Activated T-cell treated with anti-CD3 and anti-CD28 coated beads for 48 hours (primary cell): Measurements from ENCODE around the gene RUVBL2.

ENCODE experiments used
- DNase-seq: peaks from one replicate; pipeline ENCODE4 v3.0.0-alpha.2; 2020; ENCODE audit warnings: low read depth

Gene RUVBL2

DNA sequence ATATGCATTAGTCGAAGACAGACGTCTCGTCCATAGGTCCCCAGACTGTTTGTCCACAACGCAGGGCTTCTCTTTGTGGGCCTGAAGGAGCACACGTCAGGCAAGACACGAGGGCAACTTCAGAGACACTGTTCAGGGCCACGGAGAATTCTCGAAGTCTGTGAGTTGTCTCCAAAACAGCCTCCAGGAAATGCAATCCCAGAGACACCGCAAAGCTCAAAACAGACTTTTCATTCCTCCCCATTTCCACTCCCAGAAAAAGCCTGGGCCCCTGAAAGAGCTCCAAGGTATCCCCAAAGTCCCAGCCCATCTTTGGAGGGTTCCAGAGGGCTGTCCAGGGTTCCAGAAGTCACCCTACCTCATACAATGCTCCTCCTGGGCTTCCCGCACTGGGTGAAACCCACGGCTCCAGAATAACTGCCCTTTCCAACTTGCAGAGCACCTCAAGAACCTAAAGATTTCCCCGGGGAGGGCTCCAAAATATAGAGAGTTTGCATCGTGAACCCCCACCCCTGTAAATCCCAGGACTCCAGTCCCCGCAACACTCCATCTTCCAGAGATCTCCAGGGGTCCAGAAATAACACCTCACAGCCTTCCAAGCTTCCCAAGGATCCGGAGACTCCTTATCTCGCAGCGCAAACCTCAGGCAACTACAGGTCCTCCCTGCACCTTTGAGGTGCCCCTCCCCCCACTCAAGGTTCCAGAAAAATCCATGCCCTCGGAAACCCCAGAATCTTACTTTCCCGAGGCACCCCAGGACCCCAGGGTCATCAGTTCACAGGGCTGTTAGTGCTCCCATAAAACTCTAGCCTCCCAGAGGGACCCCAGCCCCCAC lies 29.3 kb upstream of the RUVBL2 start:
- no peak for DNase-seq

DNA sequence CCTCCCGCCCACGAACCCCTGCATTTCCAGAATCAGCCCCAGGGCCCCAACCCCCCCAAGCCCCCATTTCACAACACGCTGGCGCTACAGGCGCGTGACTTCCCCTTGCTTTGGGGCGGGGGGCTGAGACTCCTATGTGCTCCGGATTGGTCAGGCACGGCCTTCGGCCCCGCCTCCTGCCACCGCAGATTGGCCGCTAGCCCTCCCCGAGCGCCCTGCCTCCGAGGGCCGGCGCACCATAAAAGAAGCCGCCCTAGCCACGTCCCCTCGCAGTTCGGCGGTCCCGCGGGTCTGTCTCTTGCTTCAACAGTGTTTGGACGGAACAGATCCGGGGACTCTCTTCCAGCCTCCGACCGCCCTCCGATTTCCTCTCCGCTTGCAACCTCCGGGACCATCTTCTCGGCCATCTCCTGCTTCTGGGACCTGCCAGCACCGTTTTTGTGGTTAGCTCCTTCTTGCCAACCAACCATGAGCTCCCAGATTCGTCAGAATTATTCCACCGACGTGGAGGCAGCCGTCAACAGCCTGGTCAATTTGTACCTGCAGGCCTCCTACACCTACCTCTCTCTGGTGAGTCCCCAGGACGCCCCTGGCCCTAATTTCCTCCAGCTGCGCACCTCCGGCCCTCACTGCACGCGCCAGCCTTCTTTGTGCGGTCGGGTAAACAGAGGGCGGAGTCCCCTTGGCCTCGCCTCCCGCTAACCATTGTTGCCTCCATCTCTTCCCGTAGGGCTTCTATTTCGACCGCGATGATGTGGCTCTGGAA lies 28.5 kb upstream of the RUVBL2 start, which contains the start of gene FTL:
Gene FTL, plus strand, starts transcription at position 270 of the 766 bp plus-strand sequence. Its CDS starts 199 bp downstream, at position 469.
- peak; percentile 92 for DNase-seq

DNA sequence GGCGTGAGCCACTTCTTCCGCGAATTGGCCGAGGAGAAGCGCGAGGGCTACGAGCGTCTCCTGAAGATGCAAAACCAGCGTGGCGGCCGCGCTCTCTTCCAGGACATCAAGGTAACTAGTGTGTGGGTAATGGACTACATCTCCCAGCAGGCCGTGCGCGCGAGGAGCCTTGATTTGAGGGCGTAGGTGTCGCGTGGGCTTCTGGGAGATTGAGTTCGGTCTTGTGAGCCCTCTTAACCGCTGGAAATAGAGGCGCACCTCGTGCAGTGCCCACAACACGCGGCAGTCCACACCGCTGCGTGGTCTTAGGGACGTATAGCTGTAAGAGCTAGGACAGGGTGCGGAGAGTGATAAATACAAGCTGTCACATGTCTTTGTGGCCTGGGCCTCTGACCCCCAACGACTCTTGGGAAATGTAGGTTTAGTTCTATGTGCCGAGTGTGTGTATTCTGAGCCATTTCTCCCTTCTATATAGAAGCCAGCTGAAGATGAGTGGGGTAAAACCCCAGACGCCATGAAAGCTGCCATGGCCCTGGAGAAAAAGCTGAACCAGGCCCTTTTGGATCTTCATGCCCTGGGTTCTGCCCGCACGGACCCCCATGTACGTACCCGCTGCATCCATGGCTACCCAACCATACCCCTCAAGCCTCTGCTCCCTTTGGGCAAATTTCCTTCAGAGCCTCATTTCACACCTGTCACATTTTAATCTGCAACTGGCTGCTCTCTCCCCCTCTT lies 27.7 kb upstream of the RUVBL2 start:
- DNase-seq, result peak; percentile 82

GRCh38 chr19:48966541-48967345 lies 26.9 kb upstream of the RUVBL2 start:
- no peak for DNase-seq

GRCh38 chr19:48967346-48968178 lies 26.1 kb upstream of the RUVBL2 start:
- DNase-seq, result no peak

- DNase-seq, result no peak
Observed at GRCh38 chr19:48968179-48968661, 25.5 kb upstream of the RUVBL2 start.

DNA sequence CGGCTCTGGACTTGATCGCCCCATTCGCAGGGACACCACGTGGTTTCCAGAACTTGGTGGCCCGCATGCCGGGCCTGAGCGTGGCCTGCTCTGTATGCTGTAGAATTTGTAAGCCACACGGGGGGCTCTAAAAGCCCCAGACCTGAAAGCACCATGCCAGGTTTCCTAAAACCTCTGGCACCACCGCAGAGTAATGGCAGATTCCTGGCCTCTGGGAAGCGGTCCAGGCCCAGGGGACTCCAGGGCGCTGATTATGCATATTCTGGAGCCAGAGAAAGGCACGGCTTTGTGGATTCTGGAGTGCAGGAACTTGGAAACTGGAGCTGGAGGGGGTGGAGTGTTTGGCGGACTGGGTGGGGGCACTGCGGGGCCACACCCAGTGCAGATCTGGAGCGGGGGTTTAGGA lies 24.9 kb upstream of the RUVBL2 start:
- no peak for DNase-seq

- no peak for DNase-seq
Observed at GRCh38 chr19:48969276-48970138, 24.2 kb upstream of the RUVBL2 start.

DNA sequence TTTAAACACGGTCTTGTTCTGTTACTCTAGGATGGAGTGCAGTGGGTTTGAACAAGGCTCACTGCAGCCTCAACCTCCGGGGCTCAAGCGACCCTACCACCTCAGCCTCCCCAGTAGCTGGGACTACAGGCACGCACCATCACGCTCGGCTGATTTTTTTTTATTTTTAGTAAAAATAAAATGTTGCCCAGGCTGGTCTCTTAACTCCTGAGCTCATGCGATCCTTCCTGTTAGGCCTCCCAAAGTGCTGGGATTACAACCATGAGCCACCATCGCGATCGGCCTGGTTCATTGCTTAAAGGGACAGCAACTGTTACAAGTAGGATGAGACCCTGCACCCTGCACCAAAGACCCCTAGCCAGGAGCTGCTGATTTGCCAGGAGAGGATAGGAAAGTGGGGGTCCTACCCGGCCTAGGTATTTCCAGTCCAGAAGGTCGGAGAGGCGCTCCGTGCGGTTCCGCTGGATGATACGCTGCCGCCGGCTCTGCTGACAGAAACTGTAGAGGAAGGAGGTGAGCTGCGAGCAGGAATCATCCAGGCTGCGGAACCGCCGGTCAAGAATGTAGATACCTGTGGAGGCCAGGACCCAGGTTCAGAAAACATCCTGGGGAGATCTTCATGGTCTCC lies 23.4 kb upstream of the RUVBL2 start:
- DNase-seq, result no peak

- peak; percentile 76 for DNase-seq
Observed at GRCh38 chr19:48970923-48971395, 22.7 kb upstream of the RUVBL2 start.

GRCh38 chr19:48975947-48976847 lies 17.5 kb upstream of the RUVBL2 start:
- DNase-seq, result no peak

GRCh38 chr19:48977061-48977460 lies 16.6 kb upstream of the RUVBL2 start:
- DNase-seq, result no peak

- DNase-seq, result no peak
Observed at GRCh38 chr19:48982280-48982679, 11.4 kb upstream of the RUVBL2 start.

- DNase-seq, result no peak
Observed at GRCh38 chr19:48985711-48986110, 8.0 kb upstream of the RUVBL2 start.

- no peak for DNase-seq
Observed at GRCh38 chr19:48986211-48986610, 7.5 kb upstream of the RUVBL2 start.

DNA sequence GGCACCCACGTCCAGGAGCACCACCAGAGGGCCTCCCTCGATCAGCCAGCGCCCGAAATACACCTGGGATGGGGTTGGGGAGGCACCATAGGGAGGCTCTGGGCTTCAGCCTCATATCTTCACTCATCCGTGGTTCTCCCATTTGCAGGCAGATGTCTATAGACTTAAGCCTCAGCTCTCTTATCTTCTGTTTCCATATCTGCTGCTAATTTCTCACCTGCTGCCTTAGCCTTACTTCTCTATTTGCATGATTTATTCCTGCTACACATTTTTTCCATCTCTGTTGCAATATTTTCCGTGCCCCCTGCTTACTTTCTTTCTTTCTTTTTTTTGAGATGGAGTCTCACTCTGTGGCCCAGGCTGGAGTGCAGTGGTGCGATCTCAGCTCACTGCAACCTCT lies 6.4 kb upstream of the RUVBL2 start:
- DNase-seq, result no peak

DNA sequence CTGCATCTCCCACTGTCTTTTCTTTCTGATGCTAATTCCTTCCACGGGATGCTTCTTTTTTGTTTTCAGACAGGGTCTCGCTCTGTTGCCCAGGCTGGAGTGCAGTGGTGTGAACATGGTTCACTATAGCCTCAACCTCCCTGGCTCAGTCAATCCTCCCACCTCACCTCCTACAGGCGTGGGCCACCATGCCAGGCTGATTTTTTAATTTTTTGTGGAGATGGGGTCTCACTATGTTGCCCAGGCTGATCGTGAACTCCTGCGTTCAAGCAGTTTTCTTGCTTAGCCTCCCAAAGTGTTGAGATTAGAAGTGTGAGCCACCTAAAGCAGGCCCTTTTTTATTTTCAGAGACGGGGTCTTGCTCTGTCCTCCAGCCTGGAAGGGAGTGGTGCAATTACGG lies 5.4 kb upstream of the RUVBL2 start:
- no peak for DNase-seq

DNA sequence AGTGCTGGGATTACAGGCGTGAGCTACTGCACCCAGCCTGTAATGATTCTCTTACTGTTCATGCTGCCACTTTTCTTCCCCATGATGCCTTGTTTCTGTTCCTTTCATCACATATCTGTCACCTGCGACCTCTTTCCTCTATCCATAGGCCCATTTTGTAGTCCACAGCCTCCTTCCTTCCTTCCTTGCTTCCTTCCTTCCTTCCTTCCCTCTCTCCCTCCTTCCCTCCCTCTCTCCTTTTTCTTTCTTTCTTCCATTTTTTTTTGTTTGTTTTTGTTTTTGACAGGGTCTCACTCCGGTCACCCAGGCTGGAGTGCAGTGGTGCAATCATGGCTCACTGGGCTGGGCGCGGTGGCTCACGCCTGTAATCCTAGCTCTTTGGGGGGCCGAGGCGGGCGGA lies 4.8 kb upstream of the RUVBL2 start:
- DNase-seq, result no peak
